ENCODE results near the gene SLC19A1.

GRCh38 chr21:45507523-45507875 is 34.7 kb downstream of the SLC19A1 start:
- TF ChIP-seq CTCF (conservative IDR thresholded peaks at IDR 0.05) (no peak), ZFX (IDR thresholded peaks at IDR 0.05) (no peak)

Measured in C4-2B (cell line).